ENCODE data around the gene ZSCAN10.

- TF ChIP-seq TAF1 (IDR thresholded peaks at IDR 0.05; ENCODE audit: low read depth): peak; percentile 96
- 0 out of 2 replicates have a peak, but pooled peaks have one; percentile 57 for TF ChIP-seq YY1 (IDR thresholded peaks at IDR 0.05; ENCODE audit: low read depth)
- no peak for TF ChIP-seq FOXM1 (IDR thresholded peaks at IDR 0.05; ENCODE audit: borderline replicate concordance, low read depth)
- TF ChIP-seq EP300 (IDR thresholded peaks at IDR 0.05; ENCODE audit: borderline replicate concordance): no peak
- TF ChIP-seq EGR1 (IDR thresholded peaks at IDR 0.05): no peak; the same call in 1 of the 2 replicates
- no peak for TF ChIP-seq CREB1 (IDR thresholded peaks at IDR 0.05; ENCODE audit: low read depth)
- no peak for TF ChIP-seq RAD21 (IDR thresholded peaks at IDR 0.05; ENCODE audit: low read depth)
- peak; percentile 23; the same call in 1 of the 2 replicates for TF ChIP-seq TEAD4 (IDR thresholded peaks at IDR 0.05)
- TF ChIP-seq REST (IDR thresholded peaks at IDR 0.05; ENCODE audit: low read depth): no peak
- TF ChIP-seq CEBPB (IDR thresholded peaks at IDR 0.05): 0 out of 2 replicates have a peak, but pooled peaks have one; percentile 13
Measured at GRCh38 chr16:3112058-3112880, 13.2 kb upstream of the ZSCAN10 start, which contains the start of gene ZNF205.
